B cell (primary cell): ENCODE results near the gene ANKRD52.

ENCODE experiments used
- CTCF ChIP-seq: fragments of 200-600 bp; IDR thresholded peaks from one replicate; pipeline ENCODE4 v1.8.0; 2022; ENCODE audit warnings: antibody characterized with exemption, mild to moderate bottlenecking
- EZH2 ChIP-seq: IDR thresholded peaks from 2 replicates; pipeline ENCODE4 v1.6.1; 2012; ENCODE audit warnings: borderline replicate concordance, low read depth, mild to moderate bottlenecking, moderate library complexity, low read length; ENCODE audit not compliant: insufficient read depth, poor library complexity, severe bottlenecking

- no peak for TF ChIP-seq CTCF
- TF ChIP-seq EZH2: no peak
These were observed 44.3 kb downstream of the ANKRD52 start for GRCh38 chr12:56213878-56214277.
